Measurements from ENCODE around the gene PIGT.
A peak's percentile ranks its signal among the peaks of the same experiment; 100 is the strongest.

Gene PIGT

GRCh38 chr20:45444050-45444449, 28.1 kb downstream of the PIGT start:
- in situ Hi-C loops (cut with MboI; ENCODE audit: low pct_unique_long_range_greater_than_20kb, low sequenced_read_pairs, unreplicated experiment), result loop anchor here (5.0 kb wide), 1 partner anchor 87 kb away; no protein-coding TSS in a partner anchor
- TF ChIP-seq, protein P1, sequence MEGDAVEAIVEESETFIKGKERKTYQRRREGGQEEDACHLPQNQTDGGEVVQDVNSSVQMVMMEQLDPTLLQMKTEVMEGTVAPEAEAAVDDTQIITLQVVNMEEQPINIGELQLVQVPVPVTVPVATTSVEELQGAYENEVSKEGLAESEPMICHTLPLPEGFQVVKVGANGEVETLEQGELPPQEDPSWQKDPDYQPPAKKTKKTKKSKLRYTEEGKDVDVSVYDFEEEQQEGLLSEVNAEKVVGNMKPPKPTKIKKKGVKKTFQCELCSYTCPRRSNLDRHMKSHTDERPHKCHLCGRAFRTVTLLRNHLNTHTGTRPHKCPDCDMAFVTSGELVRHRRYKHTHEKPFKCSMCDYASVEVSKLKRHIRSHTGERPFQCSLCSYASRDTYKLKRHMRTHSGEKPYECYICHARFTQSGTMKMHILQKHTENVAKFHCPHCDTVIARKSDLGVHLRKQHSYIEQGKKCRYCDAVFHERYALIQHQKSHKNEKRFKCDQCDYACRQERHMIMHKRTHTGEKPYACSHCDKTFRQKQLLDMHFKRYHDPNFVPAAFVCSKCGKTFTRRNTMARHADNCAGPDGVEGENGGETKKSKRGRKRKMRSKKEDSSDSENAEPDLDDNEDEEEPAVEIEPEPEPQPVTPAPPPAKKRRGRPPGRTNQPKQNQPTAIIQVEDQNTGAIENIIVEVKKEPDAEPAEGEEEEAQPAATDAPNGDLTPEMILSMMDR (IDR thresholded peaks at IDR 0.05; ENCODE audit: extremely low read depth, insufficient read depth, missing control alignments), result no peak
- no peak for DNase-seq (ENCODE audit: low spot score)

DNA sequence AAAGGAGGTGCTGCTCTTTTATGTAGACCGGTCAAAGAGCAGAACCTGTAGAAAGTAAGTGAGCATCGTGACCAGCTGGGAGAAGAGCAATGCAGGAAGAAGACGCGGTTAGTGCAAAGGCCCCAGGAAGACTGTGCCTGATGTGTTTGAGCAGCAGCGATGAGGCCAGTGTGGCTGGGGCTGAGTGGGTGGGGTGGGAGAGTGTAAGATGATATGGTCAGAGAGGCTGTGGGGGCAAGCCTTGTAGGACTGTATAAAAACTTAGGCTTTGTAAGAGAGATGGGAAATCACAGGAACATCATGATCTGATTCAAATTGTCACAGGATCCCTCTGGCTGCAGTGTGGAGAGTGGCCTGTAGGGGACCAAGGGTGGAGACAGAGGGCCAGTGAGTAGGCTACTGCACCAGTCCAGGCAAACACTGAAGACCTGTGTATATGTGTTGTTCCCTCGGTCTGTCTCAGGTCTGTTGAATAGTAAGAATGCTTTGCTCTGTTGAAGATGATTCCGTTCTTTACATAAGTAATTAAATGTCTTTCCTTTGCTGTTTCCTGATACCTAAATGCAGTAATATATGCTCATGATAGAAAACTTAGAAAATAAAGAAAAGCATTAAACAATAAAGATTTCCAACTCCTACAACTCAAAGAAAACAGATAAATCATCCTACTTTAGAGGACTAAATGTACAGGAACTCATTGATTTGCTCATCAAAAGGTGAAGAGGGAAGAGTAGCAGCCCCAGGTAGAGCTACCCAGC, 30.0 kb downstream of the PIGT start:
- DNase-seq (ENCODE audit: low spot score), result peak; percentile 43
- in situ Hi-C loops (cut with MboI; ENCODE audit: low pct_unique_long_range_greater_than_20kb, low sequenced_read_pairs, unreplicated experiment), result no loop called here
- TF ChIP-seq, protein P1 (IDR thresholded peaks at IDR 0.05; ENCODE audit: extremely low read depth, insufficient read depth, missing control alignments), result peak; percentile 65

GRCh38 chr20:45448270-45448669, 32.3 kb downstream of the PIGT start:
- TF ChIP-seq, protein P1 (IDR thresholded peaks at IDR 0.05; ENCODE audit: extremely low read depth, insufficient read depth, missing control alignments), result no peak
- DNase-seq (ENCODE audit: low spot score), result no peak
- in situ Hi-C loops (cut with MboI; ENCODE audit: low pct_unique_long_range_greater_than_20kb, low sequenced_read_pairs, unreplicated experiment), result no loop called here

GRCh38 chr20:45449528-45449927, 33.6 kb downstream of the PIGT start:
- DNase-seq (ENCODE audit: low spot score), result no peak
- in situ Hi-C loops (cut with MboI; ENCODE audit: low pct_unique_long_range_greater_than_20kb, low sequenced_read_pairs, unreplicated experiment), result no loop called here
- TF ChIP-seq, protein P1 (IDR thresholded peaks at IDR 0.05; ENCODE audit: extremely low read depth, insufficient read depth, missing control alignments), result no peak

DNA sequence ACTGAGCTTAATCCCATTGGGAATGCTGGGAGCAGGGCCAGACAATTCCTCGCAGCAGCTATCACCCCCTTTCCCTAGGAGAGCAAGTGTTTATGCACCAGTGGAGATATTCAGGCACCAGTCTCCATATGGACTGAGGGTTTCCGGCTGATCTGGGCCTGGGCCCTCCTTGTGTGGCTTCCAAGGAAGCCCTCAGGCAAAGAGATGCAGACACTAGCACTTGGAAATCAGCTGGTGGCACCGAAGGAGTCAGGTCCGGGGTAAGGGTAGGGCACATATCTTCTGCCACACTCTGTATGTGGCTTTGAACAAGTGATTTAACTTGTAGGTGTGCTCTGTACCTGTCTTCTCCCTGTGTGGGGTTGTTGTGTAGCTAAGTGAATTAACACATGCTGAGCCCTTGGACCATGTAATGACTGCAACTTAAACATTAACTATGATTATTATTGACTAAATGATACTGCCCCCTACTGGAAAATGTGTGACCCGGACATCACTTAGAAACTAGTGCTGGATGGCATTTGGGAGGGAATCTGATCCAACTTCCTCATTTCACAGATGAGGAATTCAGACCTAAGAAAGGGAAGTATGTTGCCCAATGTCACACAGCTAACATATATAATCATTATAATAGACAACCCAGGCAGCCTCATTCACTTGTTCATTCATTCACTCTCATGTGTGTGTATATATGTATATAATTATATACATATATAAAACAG, 34.3 kb downstream of the PIGT start:
- TF ChIP-seq, protein P1 (IDR thresholded peaks at IDR 0.05; ENCODE audit: extremely low read depth, insufficient read depth, missing control alignments), result peak; percentile 64
- DNase-seq (ENCODE audit: low spot score), result peak; percentile 43
- in situ Hi-C loops (cut with MboI; ENCODE audit: low pct_unique_long_range_greater_than_20kb, low sequenced_read_pairs, unreplicated experiment), result loop anchor here (25.0 kb wide), 1 partner anchor 312 kb away; no protein-coding TSS in a partner anchor

- in situ Hi-C loops (cut with MboI; ENCODE audit: low pct_unique_long_range_greater_than_20kb, low sequenced_read_pairs, unreplicated experiment), result loop anchor here (25.0 kb wide), 1 partner anchor 310 kb away; no protein-coding TSS in a partner anchor
- DNase-seq (ENCODE audit: low spot score), result no peak
- TF ChIP-seq, protein P1 (IDR thresholded peaks at IDR 0.05; ENCODE audit: extremely low read depth, insufficient read depth, missing control alignments), result no peak
Measured at GRCh38 chr20:45452238-45452637, 36.3 kb downstream of the PIGT start.

All from GM13977 (cell line).